SW480 (cell line): ENCODE results near the gene ASB4.
"Not testable (repeated sequence)": the region's sequence is repeated elsewhere in the genome, so short reads cannot be mapped to it uniquely, and the experiment has no call there.

Source experiments
- DNase-seq: peaks from one replicate; pipeline ENCODE4 v3.0.0-alpha.2; 2016; ENCODE audit warnings: low spot score

Gene ASB4

GRCh38 chr7:95552010-95552926 lies 66.5 kb downstream of the ASB4 start:
- DNase-seq = not testable (repeated sequence)

- DNase-seq = no peak
Observed at GRCh38 chr7:95553939-95554338, 68.2 kb downstream of the ASB4 start.

- DNase-seq = no peak
Observed at GRCh38 chr7:95556777-95557176, 71.0 kb downstream of the ASB4 start.

GRCh38 chr7:95558864-95559263 lies 73.1 kb downstream of the ASB4 start:
- no peak for DNase-seq

GRCh38 chr7:95560674-95561073 lies 74.9 kb downstream of the ASB4 start:
- no peak for DNase-seq

GRCh38 chr7:95569720-95570119 lies 84.0 kb downstream of the ASB4 start:
- no peak for DNase-seq

- no peak for DNase-seq
Observed at GRCh38 chr7:95577137-95577536, 91.4 kb downstream of the ASB4 start.

GRCh38 chr7:95578299-95578855 lies 92.6 kb downstream of the ASB4 start:
- DNase-seq = no peak

GRCh38 chr7:95579318-95579717 lies 93.6 kb downstream of the ASB4 start:
- no peak for DNase-seq

GRCh38 chr7:95581467-95581866 lies 95.7 kb downstream of the ASB4 start:
- no peak for DNase-seq

GRCh38 chr7:95582578-95583293 lies 97.0 kb downstream of the ASB4 start:
- DNase-seq = no peak

GRCh38 chr7:95583834-95584621 lies 98.3 kb downstream of the ASB4 start:
- DNase-seq = no peak

GRCh38 chr7:95584769-95585425 lies 99.2 kb downstream of the ASB4 start:
- DNase-seq = no peak

- DNase-seq = no peak
Observed at GRCh38 chr7:95585426-95585789, 99.7 kb downstream of the ASB4 start.

- DNase-seq = no peak
Observed at GRCh38 chr7:95586951-95587301, 101.2 kb downstream of the ASB4 start.

- no peak for DNase-seq
Observed at GRCh38 chr7:95589031-95589430, 103.3 kb downstream of the ASB4 start.

GRCh38 chr7:95589766-95590165 lies 104.0 kb downstream of the ASB4 start:
- DNase-seq = no peak
